T-helper 1 cell treated with Interleukin-12 subunit alpha and Interleukin-12 subunit beta and Interleukin-4 antibody, amounts not matched to agents 30 ng/mL and 1 ng/mL, for 36 hours (primary cell): Measurements from ENCODE around the gene MAL. TPM values are rescaled to one million over a fixed set of nuclear protein-coding genes. Genes with fewer than 3 reads are reported as not detected.
"Not testable (repeated sequence)": the region's sequence is repeated elsewhere in the genome, so short reads cannot be mapped to it uniquely, and the experiment has no call there.

ENCODE experiments used
- intact Hi-C: fragments of 100-400 bp; cut with micrococcal nuclease; formaldehyde crosslinking; loops from one replicate; pipeline ENCODE4 v1.15.1; 2024
- total RNA-seq: library from RNA; stranded (reverse); gene quantifications from 2 replicates; pipeline ENCODE4 v1.2.3, GENCODE V29; 2022

Gene MAL
- total RNA-seq, 1 donor from 2014 or later = 791 TPM

DNA sequence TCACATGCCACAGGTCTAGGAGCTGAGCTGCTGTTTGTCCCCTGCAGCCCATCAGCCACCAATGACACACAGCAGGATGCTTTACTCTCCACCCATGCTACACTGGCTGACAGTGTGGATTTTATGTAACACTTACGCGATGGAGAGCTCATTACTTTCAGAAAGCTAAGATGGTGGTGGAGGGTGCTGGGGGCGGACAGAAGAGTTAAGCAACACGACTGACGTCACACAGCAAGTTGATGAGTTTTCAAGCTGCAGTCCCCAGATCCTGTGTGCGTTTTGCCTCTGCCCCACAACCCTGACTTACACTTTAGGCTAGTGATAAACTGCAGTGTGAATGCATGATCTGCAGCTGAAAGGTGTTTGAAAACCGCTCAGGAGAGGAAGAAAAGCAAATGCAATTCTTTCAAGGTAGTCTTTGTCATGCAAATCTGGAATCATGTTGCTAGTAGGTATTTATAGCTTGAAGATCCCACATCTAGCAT is 53.7 kb downstream of the MAL start:
- intact Hi-C loops = loop anchor here (5.0 kb wide), 1 partner anchor 323 kb away; the partner anchor contains the start of gene FAHD2A

DNA sequence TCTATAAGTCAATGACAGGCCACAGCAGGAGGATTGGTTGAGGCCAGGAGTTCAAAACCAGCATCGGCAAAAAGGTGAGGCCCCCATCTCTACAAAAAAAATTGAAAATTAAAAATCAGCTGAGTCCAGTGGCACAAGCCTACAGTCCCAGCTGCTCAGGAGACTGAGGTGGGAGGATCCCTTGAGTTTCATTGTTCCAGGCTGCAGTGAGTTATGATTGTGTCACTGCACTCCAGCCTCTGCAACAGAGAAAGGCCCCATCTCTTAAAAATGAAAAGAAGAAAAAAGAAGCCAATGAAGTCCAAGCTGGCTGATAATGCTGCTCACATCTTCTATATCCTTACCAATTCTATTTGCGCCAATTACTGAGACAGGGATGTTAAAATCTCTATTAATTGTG is 57.0 kb downstream of the MAL start:
- intact Hi-C loops = no loop called here

DNA sequence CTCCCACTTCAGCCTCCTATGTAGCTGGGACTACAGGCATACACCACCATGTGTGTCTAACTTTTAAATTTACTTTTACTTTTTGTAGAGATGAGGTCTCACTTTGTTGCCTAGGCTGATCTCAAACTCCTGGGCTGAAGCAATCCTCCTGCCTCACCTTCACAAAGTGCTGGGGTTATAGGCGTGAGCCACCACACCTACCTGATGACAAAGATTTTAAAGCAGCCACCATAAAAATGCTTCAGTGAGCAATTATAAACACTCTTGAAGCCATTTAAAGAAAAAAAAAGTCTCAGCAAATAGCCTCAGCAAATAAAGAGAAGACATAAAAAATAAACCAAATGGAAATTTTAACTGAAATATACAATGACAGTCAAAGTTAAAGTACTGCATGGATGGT is 60.5 kb downstream of the MAL start:
- intact Hi-C loops = no loop called here

DNA sequence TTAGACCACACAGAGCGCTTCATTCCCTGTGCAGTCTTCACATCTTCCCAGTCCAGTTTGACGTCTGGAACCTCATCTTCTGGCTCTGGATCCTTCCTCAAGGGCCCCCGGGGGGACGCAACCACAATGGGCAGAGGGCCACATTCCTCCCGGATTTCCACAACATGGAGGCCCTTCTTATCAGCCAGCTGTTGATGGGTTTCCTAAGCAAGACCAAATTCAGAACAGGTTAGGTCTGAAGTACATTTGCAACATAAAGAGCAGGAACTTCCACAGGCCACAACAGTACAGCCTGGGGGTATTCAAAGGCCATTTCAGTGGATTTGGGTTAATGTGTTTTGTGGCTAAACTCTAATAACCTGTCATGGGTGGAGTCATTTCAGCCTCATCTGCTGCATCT is 61.9 kb downstream of the MAL start:
- intact Hi-C loops = no loop called here

DNA sequence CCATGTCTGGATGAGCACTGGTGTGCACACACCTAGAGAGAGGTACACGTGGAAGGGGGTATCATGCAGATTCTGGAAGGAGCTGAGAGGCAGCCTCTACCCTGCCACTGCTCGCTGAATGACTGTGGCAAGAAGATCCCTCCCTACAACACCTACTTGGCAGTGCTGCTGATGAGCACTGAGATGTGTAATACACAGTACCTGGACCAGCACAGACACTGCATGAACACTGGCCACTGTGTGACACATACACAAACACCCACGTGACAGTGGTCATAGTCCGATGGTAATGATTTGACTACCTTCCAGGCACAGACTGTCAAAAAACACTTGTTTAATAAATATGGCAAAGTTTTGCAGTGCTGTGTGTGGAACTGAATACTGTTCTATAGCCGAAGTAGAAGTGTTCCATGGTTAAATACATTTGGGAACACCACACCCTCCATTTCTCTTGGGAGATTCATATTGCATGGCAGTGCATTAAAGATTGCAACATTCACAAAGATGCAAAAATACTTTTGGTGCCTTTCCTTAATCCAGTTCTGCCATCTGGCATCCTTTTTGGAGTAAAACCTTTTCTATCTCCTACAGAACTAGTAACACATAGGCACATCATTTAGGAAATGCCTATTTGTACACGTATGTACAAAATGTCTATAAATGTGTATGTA is 66.5 kb downstream of the MAL start:
- intact Hi-C loops = no loop called here

DNA sequence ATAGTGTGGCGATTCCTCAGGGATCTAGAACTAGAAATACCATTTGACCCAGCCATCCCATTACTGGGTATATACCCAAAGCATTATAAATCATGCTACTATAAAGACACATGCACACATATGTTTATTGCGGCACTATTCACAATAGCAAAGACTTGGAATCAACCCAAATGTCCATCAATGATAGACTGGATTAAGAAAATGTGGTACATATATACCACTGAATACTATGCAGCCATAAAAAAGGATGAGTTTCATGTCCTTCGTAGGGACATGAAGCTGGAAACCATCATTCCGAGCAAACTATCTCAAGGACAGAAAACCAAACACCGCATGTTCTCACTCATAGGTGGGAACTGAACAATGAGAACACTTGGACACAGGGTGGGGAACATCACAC is 72.8 kb downstream of the MAL start:
- intact Hi-C loops = not testable (repeated sequence)

DNA sequence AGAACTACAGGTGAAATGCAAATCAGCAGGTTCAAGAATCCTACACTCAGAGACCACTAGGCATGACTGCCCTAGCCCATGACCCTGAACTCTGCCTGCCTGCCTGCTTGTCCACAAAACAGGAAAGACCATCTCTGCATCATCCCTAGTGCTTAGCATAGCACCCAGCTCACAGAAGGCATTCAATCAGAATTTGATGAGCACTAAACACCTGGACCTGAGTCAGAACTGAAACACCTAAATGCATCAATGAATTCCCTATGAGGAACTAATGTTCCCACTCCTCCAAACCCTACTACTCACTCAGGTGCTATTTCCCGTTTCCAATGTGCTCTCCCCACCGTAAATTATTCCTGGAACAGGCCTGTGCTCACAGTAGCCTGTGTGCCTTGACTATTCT is 74.4 kb downstream of the MAL start:
- intact Hi-C loops = no loop called here

Other genes with a start within 250 kb of the MAL start
- gene TEKT4, start 154.3 kb upstream of the MAL start, total RNA-seq = 0.39 and 0.64 TPM in 2 replicates
- gene MRPS5, start 96.1 kb downstream of the MAL start, total RNA-seq = 68.8 and 76.8 TPM in 2 replicates
- 9.5 and 10.3 TPM in 2 replicates for gene ZNF514, start 134.1 kb downstream of the MAL start, total RNA-seq
- 4.1 and 4.2 TPM in 2 replicates for gene ZNF2, start 140.1 kb downstream of the MAL start, total RNA-seq
- 3.2 and 3.9 TPM in 2 replicates for gene ZNF892, start 181.8 kb downstream of the MAL start, total RNA-seq
- 0.78 and 1.4 TPM in 2 replicates for gene PROM2, start 248.7 kb downstream of the MAL start, total RNA-seq